GM12878 (cell line): Measurements from ENCODE around the gene AKAP11. TPM values are rescaled to one million over a fixed set of nuclear protein-coding genes. Genes with fewer than 3 reads are reported as not detected.

Experiments used
- ATAC-seq: fragments of 200-7000 bp; cut with Tn5 transposase; 3 replicates; pipeline ENCODE4 v1.9.1; 2020; ENCODE audit warnings: mild to moderate bottlenecking, moderate library complexity
- BruUV-seq: library from RNA; stranded (reverse); fragments of 400-500 nt; replicated peaks from 2 replicates; lab custom pipeline; 2021; lab: Mats Ljungman, UMichigan
- CTCF ChIA-PET: fragments of 300-600 bp; sonication (Branson Sonifier 250); formaldehyde crosslinking; extraction: SDS; loops from one replicate; lab custom pipeline; 2021; ENCODE audit warnings: inconsistent platforms; lab: Yijun Ruan, JAX
- POLR2A ChIA-PET: fragments of 350-600 bp; formaldehyde crosslinking; extraction: SDS; loops from one replicate; lab custom pipeline; 2021; ENCODE audit warnings: inconsistent platforms; lab: Charles Lee
- RAD21 ChIA-PET: fragments of 300-600 bp; sonication (Branson Sonifier 250); formaldehyde crosslinking; loops from one replicate; lab custom pipeline; 2023; ENCODE audit warnings: antibody characterized with exemption; ENCODE audit not compliant: unreplicated experiment; lab: Charles Lee
- SMC1A ChIA-PET: fragments of 300-600 bp; sonication (Branson Sonifier 250); formaldehyde crosslinking; loops from one replicate; lab custom pipeline; 2023; ENCODE audit not compliant: unreplicated experiment, uncharacterized antibody; lab: Charles Lee
- DNase-seq: peaks from one replicate; pipeline ENCODE4 v3.0.0-alpha.2; 2011; ENCODE audit warnings: low read depth, low spot score
- FAIRE-seq: peaks from 3 replicates; lab custom pipeline; 2011; peaks lifted over from hg19 to GRCh38; lab: Jason Lieb, UNC
- H2AFZ ChIP-seq: 2 replicates; pipeline ENCODE4 v1.6.0; 2011; ENCODE audit warnings: low read depth, low read length, control low read depth; ENCODE audit not compliant: control insufficient read depth
- H3K27ac ChIP-seq: 2 replicates; pipeline ENCODE4 v1.5.1; 2011; ENCODE audit warnings: control low read depth; ENCODE audit not compliant: control insufficient read depth, insufficient read depth
- H3K27me3 ChIP-seq, 2 experiments: replicated peaks in 1 of 2; 2 replicates each; pipeline versions ENCODE4 v1.6.0 to v1.6.1; 2011; ENCODE audit warnings: low read length in 1 of 2; ENCODE audit not compliant: control insufficient read depth in 2 of 2, insufficient read depth in 2 of 2
- H3K36me3 ChIP-seq, 2 experiments: 2 replicates each; pipeline ENCODE4 v1.5.1; 2011; ENCODE audit warnings: low read length in 1 of 2; ENCODE audit not compliant: control insufficient read depth in 2 of 2, insufficient read depth in 2 of 2
- H3K4me1 ChIP-seq: 2 replicates; pipeline ENCODE4 v1.6.1; 2011; ENCODE audit warnings: mild to moderate bottlenecking, low read length, moderate library complexity, mixed read lengths; ENCODE audit not compliant: control insufficient read depth, insufficient read depth
- H3K4me2 ChIP-seq: 2 replicates; pipeline ENCODE4 v1.6.0; 2011; ENCODE audit warnings: control low read depth; ENCODE audit not compliant: control insufficient read depth, insufficient read depth
- H3K4me3 ChIP-seq: fragments of 200-600 bp; sonication (generic); 2 replicates; pipeline ENCODE4 v1.5.1; 2016
- H3K79me2 ChIP-seq: 2 replicates; pipeline ENCODE4 v1.6.0; 2011; ENCODE audit warnings: low read length; ENCODE audit not compliant: control insufficient read depth, insufficient read depth
- H3K9ac ChIP-seq: 2 replicates; pipeline ENCODE4 v1.8.0; 2011; ENCODE audit warnings: low read length, control low read depth, mixed read lengths; ENCODE audit not compliant: control insufficient read depth, insufficient read depth
- H3K9me3 ChIP-seq: replicated peaks from 3 replicates; pipeline ENCODE4 v1.5.1; 2011; ENCODE audit warnings: mild to moderate bottlenecking, low read length; ENCODE audit not compliant: control insufficient read depth, insufficient read depth
- H4K20me1 ChIP-seq: 2 replicates; pipeline ENCODE4 v1.6.0; 2011; ENCODE audit not compliant: control insufficient read depth, insufficient read depth
- CBFB ChIP-seq: IDR thresholded peaks from 2 replicates; pipeline ENCODE4 v1.6.1; 2016; ENCODE audit warnings: antibody characterized with exemption, low read depth
- CBX3 ChIP-seq: fragments of 200-600 bp; sonication (generic); IDR thresholded peaks from 2 replicates; pipeline ENCODE4 v1.6.1; 2016; ENCODE audit warnings: low read depth, borderline replicate concordance
- FOXK2 ChIP-seq: fragments of 450-650 bp; IDR thresholded peaks from 2 replicates; pipeline ENCODE4 v1.6.1; 2017; ENCODE audit warnings: mild to moderate bottlenecking, moderate library complexity
- IKZF2 ChIP-seq, 2 experiments: fragments of 450-650 bp; IDR thresholded peaks; 2 replicates each; pipeline ENCODE4 v1.6.1; 2017; ENCODE audit warnings: mild to moderate bottlenecking in 2 of 2, moderate library complexity in 2 of 2
- IRF4 ChIP-seq: IDR thresholded peaks from 2 replicates; pipeline ENCODE4 v1.6.1; 2011; ENCODE audit warnings: low read depth, low read length
- NBN ChIP-seq: fragments of 450-650 bp; IDR thresholded peaks from 2 replicates; pipeline ENCODE4 v1.6.1; 2016
- RELB ChIP-seq: fragments of 450-650 bp; IDR thresholded peaks from 2 replicates; pipeline ENCODE4 v1.6.1; 2017; ENCODE audit warnings: low read depth, mild to moderate bottlenecking, moderate library complexity
- RUNX3 ChIP-seq: IDR thresholded peaks from 2 replicates; pipeline ENCODE4 v1.6.1; 2012; ENCODE audit warnings: low read length, inconsistent platforms
- SPI1 ChIP-seq: IDR thresholded peaks from 2 replicates; pipeline ENCODE4 v1.6.1; 2011; ENCODE audit warnings: low read depth, mild to moderate bottlenecking, low read length, moderate library complexity, borderline replicate concordance; ENCODE audit not compliant: insufficient read depth
- STAT3 ChIP-seq: IDR thresholded peaks from 2 replicates; pipeline ENCODE4 v1.6.1; 2011; ENCODE audit warnings: low read depth, low read length, improper control_type of control experiment
- ZNF592 ChIP-seq: fragments of 450-650 bp; IDR thresholded peaks from 2 replicates; pipeline ENCODE4 v1.6.1; 2017; ENCODE audit warnings: mild to moderate bottlenecking, moderate library complexity
- ZSCAN29 ChIP-seq: fragments of 450-650 bp; IDR thresholded peaks from 2 replicates; pipeline ENCODE4 v1.6.1; 2017; ENCODE audit warnings: mild to moderate bottlenecking, moderate library complexity
- in situ Hi-C: fragments of 300-500 bp; cut with MboI; formaldehyde crosslinking; loops from 9 replicates; pipeline ENCODE4 v1.14.3; 2018; ENCODE audit warnings: mixed read lengths
- intact Hi-C: fragments of 100-400 bp; cut with micrococcal nuclease; formaldehyde crosslinking; loops from one replicate; pipeline ENCODE4 v1.14.2; 2022; ENCODE audit not compliant: unreplicated experiment
- polyA plus RNA-seq, 11 experiments: library from polyadenylated mRNA; depleted of rRNA in 4 of 11; unstranded in 6 of 11; stranded (reverse) in 5 of 11; fragments of >200 nt; fragmentation: Nextera tagmentation in 4 of 11; fragmentation: Illumina TruSeq in 1 of 11; extraction: Ambion mirVana in 4 of 11; extraction: Trizol in 1 of 11; gene quantifications; 1 replicate in 1 of 11; 2 replicates in 10 of 11; pipeline versions ENCODE4 v1.2.1 to v1.2.3, GENCODE V29; 2011 to 2016; ENCODE audit warnings: inconsistent platforms in 2 of 11, missing spikeins in 2 of 11, low read depth in 1 of 11
- total RNA-seq, 4 experiments: library from RNA; depleted of rRNA in 3 of 4; stranded (reverse); fragments of >200 nt in 3 of 4; fragmentation: Illumina TruSeq in 1 of 4; extraction: Trizol in 1 of 4; gene quantifications; 2 replicates each; pipeline versions ENCODE4 v1.2.1 to v1.2.3, GENCODE V29; 2013 to 2021

AKAP11 gene
- total and polyA plus RNA-seq, 10 of the 15 experiments (the other 5 are each of a cell fraction or from before 2014, with no cell fraction given): 4.8 to 36.8 (median 17.9) TPM

- H3K4me1 ChIP-seq: peaks cover 12% of the 10 kb centered on the region
Measured at GRCh38 chr13:42328672-42329071, 56.7 kb downstream of the AKAP11 start.

GRCh38 chr13:42329239-42329638 lies 57.3 kb downstream of the AKAP11 start:
- Histone ChIP-seq H3K9me3 (no peaks in the 10 kb centered on the region), H3K4me1 (peaks cover 13% of the 10 kb centered on the region), H3K4me3 (no peak overlapping the region), H3K79me2 (no peaks in the 10 kb centered on the region), H3K9ac (peak overlapping the region; percentile 16; the same call in 1 of the 2 replicates), H4K20me1 (no peaks in the 10 kb centered on the region), H3K27ac (peak overlapping the region; percentile 45), H2AFZ (peak overlapping the region; percentile 33), H3K27me3 (no peaks in the 10 kb centered on the region), H3K36me3 (no peaks in the 10 kb centered on the region), H3K4me2 (peak overlapping the region; percentile 55)
- SMC1A ChIA-PET: interaction anchor here (0.5 to 2.6 kb wide), 14 partner anchors 11 to 264 kb away, joined by 3 to 8 read pairs (median 3); no protein-coding TSS in a partner anchor
- POLR2A ChIA-PET: interaction anchor here (0.5 to 1.0 kb wide), 2 partner anchors 164 to 553 kb away, joined by 3 read pairs; no protein-coding TSS in a partner anchor
- CTCF ChIA-PET: interaction anchor here (0.6 to 3.6 kb wide), 5 partner anchors 8 to 153 kb away, joined by 3 to 21 read pairs (median 3); no protein-coding TSS in a partner anchor
- RAD21 ChIA-PET: interaction anchor here (0.7 to 2.5 kb wide), 5 partner anchors 51 to 661 kb away, joined by 3 to 12 read pairs (median 6); no protein-coding TSS in a partner anchor
- DNase-seq (no peak), ATAC-seq (peak; percentile 14), FAIRE-seq (no peak)
- intact Hi-C loops (no loop called here), in situ Hi-C loops (loop anchor here (25.0 kb wide), 1 partner anchor 1458 kb away; the partner anchor contains the start of gene ENOX1)
- no TSS peak for BruUV-seq
- TF ChIP-seq NBN (no peak), RELB (no peak), STAT3 (no peak), CBFB (no peak), ZSCAN29 (no peak), ZNF592 (no peak)

More at GRCh38 chr13:42328672-42329071, 56.7 kb downstream of the AKAP11 start:
- Histone ChIP-seq H3K27ac (peak overlapping the region; percentile 45; the same call in 1 of the 2 replicates), H3K9ac (no peak overlapping the region), H4K20me1 (no peaks in the 10 kb centered on the region), H3K27me3 (no peaks in the 10 kb centered on the region), H3K36me3 (no peaks in the 10 kb centered on the region), H3K79me2 (no peaks in the 10 kb centered on the region), H3K4me2 (peak overlapping the region; percentile 55; the same call in 1 of the 2 replicates), H3K4me3 (no peak overlapping the region), H2AFZ (no peak overlapping the region), H3K9me3 (no peaks in the 10 kb centered on the region)
- TF ChIP-seq FOXK2: no peak
- 0 out of 2 replicates have a peak, but pooled peaks have one; percentile 19 for TF ChIP-seq IRF4
- peak; percentile 61 for TF ChIP-seq SPI1
- TF ChIP-seq CBX3: no peak
- TF ChIP-seq IKZF2 (IDR thresholded peaks at IDR 0.05): 0 out of 4 replicates have a peak, but pooled peaks of 1 of the 2 experiments have one; percentile 14
- TF ChIP-seq RUNX3: peak; percentile 66
- CTCF ChIA-PET: interaction anchor here (0.9 to 1.6 kb wide), 4 partner anchors 8 to 154 kb away, joined by 3 read pairs; no protein-coding TSS in a partner anchor
- ATAC-seq (peak; percentile 90), FAIRE-seq (no peak), DNase-seq (no peak)
- in situ Hi-C loops: loop anchor here (25.0 kb wide), 1 partner anchor 1459 kb away; the partner anchor contains the start of gene ENOX1
- SMC1A ChIA-PET: interaction anchor here (0.9 to 2.6 kb wide), 11 partner anchors 10 to 265 kb away, joined by 3 to 6 read pairs (median 3); no protein-coding TSS in a partner anchor
- BruUV-seq: no TSS peak
- RAD21 ChIA-PET: interaction anchor here (0.7 to 2.5 kb wide), 4 partner anchors 54 to 660 kb away, joined by 3 to 12 read pairs (median 5); no protein-coding TSS in a partner anchor
- intact Hi-C loops: no loop called here
- POLR2A ChIA-PET: interaction anchor here (1.0 kb wide), 1 partner anchor 165 kb away, joined by 3 read pairs; no protein-coding TSS in a partner anchor
